HG02840 (cell line): ENCODE data around the gene RNF5.
A peak's percentile ranks its signal among the peaks of the same experiment; 100 is the strongest.
"Not testable (repeated sequence)": the region's sequence is repeated elsewhere in the genome, so short reads cannot be mapped to it uniquely, and the experiment has no call there.

Experiments used
- ATAC-seq: cut with Tn5 transposase; IDR thresholded peaks from one replicate; pipeline ENCODE4 v1.9.1; 2021; ENCODE audit warnings: mild to moderate bottlenecking, moderate library complexity, moderate number of reproducible peaks; ENCODE audit not compliant: unreplicated experiment, low FRiP score

The RNF5 gene

DNA sequence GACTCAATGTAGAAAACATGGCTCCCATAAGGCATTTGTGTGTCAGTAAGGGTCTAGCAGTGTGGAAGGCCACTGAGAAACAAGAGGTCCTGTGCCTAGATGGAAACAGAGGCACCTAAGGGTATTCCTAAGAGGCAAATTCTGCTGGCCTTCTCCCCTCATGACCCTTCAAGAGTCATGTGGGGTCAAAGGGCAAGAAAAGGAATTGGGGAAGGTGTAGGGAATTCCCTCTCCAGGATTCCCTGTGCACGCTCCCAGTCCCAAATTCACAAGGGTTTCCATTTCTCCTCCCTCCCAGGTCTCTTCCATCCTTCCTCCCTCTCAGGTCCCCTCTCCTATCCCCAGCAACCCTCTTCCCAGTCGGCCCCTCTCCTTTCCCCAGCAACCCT lies 2.9 kb upstream of the RNF5 start:
- no peak for ATAC-seq

DNA sequence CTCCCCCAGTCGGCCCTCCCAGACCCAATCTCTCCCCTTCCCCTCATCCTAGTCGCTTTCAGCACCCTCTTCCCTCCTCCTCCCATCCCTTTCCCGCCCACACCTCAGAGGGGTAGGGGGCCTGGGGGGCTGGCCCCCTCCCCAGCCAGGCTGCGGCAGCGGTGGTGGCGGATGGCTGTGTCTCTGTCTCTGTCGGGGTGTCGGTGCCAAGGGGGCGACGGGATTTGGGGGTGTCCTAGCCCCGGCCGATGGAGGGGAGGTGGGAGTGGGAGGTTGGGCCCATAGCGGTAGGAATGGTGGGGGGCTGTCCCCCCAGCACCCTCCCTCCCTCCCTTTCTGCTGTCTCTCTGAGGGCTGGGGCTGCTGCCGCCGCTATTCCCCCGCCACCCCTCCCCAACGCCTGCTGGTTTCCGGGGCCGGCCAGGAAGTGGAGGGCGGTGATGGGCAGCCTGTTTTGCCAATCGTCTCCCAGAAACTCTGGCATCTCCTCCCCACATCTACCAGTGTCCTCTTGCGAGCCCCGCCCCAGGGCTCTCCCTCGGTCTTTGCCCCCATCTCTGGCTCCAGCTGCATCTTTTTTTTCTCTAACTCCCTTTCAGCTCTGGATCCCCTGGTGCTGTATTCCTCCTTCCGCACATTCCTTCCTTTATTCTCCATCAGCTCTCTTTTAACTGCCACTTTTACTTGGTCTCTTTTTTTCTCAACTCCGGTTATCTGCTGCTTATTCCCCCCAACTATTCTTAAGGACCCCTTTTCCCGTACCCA lies 2.3 kb upstream of the RNF5 start, which contains the start of gene AGPAT1:
AGPAT1 (minus strand) TSS at position 374 of the 765 bp plus-strand sequence. CDS start 4,588 bp downstream, outside the sequence.
- ATAC-seq: peak; percentile 36

DNA sequence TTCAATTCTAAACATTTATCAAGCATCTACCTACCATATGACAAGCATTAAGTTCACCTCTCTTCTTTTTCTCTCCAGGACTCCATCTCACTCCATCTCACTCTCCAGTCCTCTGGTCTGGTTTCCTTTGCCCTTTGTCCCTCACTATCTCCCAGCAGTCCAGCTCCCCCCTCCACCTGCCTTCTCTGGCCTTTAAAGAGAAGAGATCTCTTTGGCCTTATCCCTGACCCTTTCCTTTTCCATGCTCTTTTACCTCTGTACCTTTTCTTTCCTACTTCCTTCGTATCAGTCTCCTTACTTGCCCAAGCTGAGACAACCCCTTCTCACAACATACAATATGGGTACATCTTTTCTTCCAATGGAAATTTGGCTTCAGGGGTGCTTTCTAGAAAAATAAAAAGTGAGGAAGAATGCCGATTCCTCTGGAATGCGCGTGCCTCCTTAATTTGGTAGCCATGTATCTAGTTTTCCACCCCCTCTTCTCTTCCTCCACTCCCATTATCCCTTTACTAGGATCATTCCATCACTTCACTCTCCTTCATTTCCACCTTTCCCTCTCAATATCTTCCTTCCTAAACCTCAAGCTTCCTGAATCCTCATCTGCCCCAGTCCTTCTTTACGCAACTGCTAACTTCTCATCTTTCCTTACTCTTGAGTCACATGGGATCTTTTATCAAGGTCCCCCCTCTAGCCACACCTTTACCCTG lies 1.6 kb upstream of the RNF5 start:
- ATAC-seq: no peak

DNA sequence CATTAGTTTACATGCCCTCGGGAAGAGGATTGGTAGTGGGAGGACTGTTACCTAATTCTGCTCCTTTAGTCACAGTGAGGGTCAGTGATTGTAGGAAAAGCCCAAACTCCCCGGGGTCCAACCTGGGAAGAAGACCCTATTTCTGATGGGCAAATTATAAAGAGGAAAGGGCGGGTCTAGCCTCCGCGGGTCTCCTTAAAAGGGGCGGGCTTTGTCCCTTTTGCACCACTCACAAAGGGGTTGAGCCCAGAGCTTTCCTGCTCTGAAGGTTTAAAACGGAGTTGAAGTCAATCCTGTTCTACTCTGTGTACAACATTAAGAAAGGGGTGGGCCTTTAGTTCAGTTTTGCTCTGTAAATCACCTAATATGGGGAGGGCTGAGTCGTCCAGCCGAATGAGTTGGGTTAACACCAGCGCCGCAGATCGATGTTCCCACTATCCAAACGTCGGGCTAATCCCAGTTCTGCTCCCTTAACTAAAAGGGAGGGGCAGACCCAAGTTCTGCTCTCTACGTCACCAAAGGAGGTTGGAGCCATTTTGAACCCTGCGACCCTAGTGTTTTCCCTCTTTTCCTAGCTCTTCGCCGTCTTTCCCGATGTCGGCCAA lies 920 bp upstream of the RNF5 start:
- no peak for ATAC-seq

DNA sequence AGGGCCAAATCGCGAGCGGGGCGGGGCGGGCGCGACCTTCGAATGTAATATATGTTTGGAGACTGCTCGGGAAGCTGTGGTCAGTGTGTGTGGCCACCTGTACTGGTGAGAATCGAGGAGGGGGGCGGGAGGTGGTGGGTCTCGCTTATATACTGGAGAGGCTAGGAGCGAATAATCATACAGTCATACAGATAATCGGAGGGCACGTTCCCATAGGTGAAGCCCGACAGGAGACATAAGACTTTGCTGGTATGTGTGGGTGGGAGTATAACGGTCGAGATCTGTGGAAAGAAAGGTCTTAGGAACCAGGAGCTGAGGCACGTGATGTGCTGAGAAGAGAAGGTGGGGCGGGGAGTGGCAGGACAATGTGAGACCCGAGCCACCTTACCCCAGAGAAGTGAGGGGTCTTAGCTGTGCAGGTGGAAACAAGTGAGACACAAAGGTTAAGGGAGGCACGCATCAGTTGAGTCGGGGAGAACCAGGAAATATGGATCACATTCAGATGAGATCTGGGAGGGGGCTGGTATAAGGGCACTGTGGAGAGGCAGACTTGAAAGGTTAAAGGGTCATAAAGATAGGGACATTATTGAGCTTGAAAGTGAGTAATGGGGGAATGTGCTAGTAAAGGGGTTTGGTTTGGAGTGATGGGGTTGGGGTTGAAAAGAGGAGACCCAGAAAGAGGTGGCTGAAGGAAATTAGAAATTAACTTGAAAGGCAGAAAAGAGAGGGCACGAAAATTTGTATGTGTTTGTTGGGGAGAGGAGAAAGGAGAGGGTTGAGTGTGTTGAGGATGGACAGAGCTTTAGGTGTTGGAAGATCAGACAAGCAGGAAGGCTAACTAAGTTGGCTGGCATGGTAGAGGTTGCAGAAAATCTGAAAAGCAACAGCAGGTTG lies 589 bp downstream of the RNF5 start:
- no peak for ATAC-seq

DNA sequence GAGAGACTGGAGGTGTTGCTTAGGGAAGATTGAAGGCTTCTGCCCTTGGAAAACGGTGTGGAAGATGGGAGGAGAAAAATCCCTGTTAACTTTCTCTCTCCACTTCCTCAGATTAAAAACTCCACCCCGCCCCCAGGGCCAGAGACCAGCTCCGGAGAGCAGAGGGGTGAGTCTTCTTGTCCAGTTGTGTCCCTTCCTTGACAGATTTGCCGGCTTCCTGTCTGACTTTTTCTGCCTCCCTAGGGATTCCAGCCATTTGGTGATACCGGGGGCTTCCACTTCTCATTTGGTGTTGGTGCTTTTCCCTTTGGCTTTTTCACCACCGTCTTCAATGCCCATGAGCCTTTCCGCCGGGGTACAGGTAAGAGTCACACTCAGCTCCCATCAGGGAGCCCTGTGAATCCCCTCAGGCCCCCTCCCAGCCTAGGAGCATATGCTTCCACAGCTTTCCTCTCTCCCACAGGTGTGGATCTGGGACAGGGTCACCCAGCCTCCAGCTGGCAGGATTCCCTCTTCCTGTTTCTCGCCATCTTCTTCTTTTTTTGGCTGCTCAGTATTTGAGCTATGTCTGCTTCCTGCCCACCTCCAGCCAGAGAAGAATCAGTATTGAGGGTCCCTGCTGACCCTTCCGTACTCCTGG lies 1.7 kb downstream of the RNF5 start:
- ATAC-seq: no peak

DNA sequence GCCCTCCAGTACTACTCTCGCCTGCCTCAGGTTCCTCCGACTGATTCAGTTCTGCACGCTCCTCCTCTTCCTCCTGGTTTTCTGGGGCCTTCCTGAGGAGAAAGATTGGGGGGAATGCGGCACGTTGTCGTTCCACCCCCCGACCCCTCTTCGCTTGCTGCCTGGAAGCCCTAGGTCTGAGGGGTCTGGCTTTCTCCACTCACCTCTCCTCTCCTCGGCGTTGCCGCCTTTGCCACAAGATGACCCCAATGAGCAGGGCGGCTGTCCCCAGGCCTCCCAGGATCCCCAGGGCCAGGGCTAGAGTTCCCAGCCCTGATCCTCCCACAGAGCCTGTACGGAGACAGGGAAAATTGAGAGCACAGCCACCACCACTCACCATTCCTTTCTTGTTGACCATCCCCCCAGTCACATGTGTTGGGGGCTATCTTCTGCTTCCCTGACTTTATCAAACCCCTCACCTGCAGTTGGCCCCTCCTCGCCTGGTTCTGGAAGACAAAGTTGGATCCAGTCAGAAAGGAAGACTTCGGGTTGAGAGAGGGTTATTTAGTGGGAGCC lies 3.0 kb downstream of the RNF5 start:
- no peak for ATAC-seq

DNA sequence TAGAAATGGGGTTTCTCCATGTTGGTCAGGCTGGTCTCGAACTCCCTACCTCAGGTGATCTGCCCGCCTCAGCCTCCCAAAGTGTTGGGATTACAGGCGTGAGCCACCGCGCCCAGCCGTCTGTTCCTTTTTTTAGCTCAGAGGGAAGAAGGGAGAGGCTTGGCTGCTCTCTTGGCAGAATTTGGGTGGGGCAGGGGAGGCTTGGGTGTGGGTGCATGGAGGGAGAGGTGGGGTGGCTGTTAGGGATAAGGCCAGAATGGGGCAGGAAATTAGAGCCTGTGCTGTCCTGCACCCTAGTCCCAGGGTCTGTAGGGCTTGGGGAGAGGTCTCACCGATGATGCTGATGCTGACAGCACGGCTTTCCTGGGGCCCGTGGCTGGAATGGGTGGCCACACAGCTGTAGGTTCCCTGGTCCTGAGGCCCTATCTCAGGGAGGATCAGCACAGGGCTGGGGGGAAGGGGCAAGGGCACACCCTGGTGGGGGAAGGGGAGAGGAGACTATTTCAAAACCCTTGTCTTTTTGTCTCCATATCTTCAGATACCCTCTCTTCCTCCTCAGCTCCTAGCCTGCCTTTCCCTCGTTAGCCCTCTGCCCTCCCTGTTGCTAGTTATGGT lies 3.8 kb downstream of the RNF5 start:
- no peak for ATAC-seq

DNA sequence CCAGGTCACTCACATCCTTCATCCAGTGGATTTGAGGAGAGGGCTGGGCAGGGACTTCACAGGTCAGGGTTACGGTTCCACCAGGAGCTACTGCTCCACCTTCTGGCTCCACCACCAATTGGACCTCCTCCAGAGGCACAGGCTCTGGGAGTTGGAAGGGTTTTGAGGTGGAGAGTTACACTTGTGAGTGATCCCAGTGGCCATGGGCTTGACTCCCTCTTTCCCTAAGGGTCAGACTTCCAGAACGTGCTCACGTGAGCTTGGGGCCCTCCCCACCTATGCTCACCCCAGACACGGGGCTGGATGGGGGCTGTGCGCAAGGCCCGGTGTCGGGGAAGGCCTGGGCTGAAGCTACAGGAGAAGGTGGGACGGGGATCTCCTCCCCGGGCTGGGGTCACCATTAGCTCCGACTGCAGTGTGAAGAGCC lies 4.4 kb downstream of the RNF5 start:
- no peak for ATAC-seq

DNA sequence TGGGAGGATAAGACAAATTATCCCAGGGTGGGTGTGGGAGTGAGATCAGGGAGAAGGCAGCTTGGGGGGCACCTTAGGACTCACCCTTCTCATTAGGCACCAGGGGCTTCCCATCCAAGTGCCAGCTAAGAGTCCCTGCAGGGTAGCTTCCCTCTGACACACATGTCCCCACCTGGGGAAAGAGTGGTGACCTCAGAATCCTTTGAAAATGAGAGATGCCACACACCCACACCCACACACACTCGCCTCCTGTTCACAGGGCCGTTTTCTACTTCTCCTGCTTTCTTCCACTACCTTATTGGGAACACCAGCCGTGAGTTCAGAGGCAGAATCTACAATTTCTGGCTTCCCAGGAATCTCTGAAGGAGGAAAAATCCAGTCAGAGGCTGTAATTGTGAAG lies 4.8 kb downstream of the RNF5 start:
- no peak for ATAC-seq

DNA sequence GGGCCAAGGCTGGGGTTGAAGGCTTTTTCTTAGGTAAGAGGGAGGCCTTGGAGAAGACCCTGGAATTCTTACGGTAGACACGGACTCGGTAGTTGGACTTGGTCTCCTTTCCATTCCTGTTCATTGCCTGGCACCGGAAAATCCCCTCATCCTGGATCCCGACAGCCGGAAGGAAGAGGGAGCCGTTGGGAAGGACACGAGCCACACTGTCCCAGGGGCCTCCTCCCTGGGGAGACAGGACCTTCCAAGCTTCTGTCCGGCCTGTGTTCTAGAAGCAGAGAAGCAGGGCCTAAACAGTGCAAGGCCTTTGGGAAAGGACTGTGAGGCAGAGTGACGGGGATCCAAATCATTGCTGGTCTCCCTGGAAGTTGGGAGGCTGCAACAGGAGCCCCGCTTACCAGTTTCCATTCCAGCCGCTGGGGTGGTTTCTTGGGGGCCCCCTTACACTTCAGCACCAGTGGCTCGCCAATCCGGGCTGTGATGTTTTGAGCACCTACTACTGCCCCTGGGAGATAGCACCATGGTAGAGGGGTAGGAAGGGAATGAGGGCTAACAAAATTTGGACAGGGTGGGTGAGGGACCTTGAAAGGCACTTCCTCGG lies 5.4 kb downstream of the RNF5 start:
- no peak for ATAC-seq

DNA sequence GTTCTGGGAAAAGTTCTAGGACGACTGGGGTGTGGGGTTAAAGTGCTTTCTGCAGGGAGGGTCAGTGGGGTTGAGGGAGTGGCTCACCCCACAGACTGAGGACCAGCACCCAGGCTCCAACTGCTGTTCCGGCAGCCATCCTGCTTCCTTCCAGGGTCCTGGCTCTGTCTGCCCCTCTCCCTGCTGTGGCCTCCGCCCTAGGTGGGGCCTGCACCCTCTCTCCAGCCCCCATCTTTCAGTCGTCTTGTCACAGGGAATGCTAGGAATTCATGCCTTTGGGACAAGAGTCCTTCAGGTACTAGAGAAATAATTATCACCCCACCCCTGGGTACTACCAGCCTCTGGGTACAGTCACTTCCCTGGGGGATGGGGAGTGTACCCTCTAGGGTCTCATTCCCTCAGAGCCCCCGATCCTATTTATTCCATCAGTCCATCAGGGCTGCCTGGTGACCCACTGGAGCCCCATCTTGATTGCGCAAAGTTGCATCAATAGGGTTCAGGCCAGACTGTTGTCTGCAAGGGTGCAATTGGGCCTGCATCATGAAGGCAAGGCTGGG lies 6.0 kb downstream of the RNF5 start, which contains the start of gene AGER:
AGER (minus strand) TSS at position 170 of the 557 bp plus-strand sequence; CDS start at position 139, 31 bp downstream.
- ATAC-seq: no peak

DNA sequence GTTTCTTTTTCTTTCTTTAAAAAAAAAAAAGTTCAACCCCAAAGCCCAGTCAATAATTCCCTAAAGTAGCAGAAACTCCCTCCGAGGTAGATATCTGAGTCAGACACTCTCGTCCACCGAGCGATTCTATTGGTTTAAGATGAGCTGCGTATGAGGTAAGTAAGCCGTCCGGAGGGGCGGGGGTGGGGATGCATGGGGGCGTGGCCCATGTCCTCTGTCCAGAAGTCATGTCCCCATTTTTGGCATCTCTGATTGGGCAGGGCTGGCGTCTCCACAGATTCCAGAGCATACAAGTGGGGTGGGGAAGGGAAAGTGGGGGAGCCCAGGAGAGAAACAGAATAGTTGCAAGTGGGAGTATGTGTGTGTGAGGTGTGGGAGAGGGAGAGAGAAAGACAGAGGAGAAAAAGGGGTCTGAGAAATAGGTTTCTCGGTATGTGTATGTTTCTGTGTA lies 7.5 kb downstream of the RNF5 start:
- not testable (repeated sequence) for ATAC-seq

DNA sequence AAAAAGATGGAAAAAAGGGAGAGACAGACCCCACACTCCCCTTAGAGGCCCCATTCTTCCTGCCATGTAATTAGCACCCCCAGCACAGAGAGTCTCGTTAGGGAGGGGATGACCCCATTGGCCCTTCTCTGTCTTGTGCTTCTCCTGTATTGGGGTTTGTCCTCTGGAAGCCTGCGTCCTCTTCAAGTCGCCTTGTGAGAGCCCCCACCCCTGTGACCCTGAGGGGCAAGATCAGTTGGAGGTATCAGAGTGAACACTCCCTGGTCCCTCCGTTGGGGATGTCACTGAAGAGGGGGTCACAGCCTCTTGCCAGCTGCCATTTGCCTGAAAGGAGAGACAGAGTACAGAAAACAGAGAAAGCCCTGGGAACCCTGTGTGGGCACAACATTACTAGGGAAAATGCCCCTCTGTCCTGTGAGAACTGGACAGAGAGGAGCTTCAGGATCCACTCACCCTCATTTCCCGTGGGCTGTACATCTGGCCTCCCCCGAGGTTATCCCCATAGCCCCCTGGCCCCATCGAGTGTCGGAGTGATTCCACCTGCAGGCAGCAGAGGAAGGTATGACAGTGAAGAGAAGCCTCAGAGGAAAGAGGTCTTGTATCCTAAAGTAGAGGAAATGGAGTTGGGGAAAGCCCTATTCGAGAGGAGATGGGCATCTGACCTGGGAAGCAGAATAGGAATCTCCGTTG lies 8.1 kb downstream of the RNF5 start:
- ATAC-seq: not testable (repeated sequence)

DNA sequence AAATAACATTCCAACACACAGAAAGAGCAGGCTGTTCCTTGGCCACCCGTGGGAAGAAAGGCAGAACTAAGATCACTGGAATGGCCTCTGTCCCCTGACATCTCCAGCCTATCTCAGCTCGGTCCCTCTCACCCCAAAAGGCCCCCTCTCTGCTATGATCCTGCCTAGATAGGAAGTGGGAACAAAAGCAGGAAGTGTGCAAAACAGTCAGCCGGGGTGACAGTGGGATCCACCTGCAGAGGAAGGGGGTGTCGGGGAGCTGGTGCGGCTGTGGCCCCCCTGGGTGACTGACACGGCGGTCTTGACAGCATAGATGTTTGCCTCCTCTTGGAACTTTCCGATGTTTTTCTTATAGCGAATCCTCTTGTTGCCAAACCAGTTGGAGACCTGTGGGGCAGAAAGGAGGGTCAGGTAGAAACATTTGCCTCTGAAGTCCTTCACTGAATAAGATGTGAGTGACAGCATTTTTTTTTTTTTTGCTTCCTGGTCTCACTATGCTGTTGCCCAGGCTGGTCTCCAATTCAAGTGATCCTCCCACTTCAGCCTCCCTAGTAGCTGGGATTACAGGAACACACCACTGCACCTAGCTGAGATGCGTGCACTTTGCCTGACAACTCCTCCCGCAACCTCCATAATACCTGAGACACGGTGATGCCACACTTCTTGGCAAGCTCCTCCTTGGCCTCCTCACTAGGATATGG lies 9.0 kb downstream of the RNF5 start:
- ATAC-seq: no peak

DNA sequence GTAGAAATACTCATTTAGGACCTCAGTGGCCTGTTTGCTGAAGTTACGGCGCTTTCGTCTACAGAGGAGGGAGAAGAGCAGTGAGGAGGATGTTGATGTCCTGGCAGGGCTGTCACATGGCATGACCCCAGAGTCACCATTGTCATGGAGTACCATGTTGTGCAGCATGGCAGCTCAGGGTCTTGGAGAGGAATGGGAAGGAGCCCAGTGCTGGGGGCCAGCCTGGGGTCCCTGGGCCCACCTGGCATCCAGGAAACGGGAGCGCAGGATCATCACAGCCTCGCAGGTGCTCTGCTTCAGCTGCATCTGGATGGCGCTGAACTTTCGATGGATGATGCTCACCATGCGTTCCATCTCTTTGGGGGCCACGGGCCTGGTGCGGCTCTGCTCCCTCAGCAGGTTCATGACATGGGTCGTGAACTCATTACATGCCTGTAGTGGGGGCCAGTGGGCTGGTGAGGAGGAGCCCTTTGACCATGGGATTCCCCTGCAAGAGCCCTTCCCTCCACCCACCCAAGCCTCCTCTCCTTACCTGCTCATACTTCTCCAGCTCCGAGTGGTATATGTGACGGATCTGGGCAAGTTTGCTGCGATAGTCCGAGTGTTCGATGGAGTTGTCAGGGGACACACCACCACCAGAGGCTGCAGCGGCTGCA lies 9.6 kb downstream of the RNF5 start:
- not testable (repeated sequence) for ATAC-seq
